ENCODE results near the gene TMEM245.

GRCh38 chr9:109097146-109097545 is 22.6 kb downstream of the TMEM245 start:
- no peak for TF ChIP-seq POLR2A (IDR thresholded peaks at IDR 0.05)
- TF ChIP-seq, protein P1, sequence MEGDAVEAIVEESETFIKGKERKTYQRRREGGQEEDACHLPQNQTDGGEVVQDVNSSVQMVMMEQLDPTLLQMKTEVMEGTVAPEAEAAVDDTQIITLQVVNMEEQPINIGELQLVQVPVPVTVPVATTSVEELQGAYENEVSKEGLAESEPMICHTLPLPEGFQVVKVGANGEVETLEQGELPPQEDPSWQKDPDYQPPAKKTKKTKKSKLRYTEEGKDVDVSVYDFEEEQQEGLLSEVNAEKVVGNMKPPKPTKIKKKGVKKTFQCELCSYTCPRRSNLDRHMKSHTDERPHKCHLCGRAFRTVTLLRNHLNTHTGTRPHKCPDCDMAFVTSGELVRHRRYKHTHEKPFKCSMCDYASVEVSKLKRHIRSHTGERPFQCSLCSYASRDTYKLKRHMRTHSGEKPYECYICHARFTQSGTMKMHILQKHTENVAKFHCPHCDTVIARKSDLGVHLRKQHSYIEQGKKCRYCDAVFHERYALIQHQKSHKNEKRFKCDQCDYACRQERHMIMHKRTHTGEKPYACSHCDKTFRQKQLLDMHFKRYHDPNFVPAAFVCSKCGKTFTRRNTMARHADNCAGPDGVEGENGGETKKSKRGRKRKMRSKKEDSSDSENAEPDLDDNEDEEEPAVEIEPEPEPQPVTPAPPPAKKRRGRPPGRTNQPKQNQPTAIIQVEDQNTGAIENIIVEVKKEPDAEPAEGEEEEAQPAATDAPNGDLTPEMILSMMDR (IDR thresholded peaks at IDR 0.05): no peak
- no peak for TF ChIP-seq EP300 (IDR thresholded peaks at IDR 0.05)
